Osteoblast (primary cell): ENCODE measurements around the gene PNMA1. TPM values are rescaled to one million over a fixed set of nuclear protein-coding genes. Genes with fewer than 3 reads are reported as not detected.
"Not testable (repeated sequence)": the region's sequence is repeated elsewhere in the genome, so short reads cannot be mapped to it uniquely, and the experiment has no call there.

Experiments
- DNase-seq: peaks from one replicate; pipeline ENCODE4 v3.0.0; 2011; ENCODE audit warnings: low spot score, mixed read lengths; ENCODE audit not compliant: insufficient read length; ENCODE audit errors: missing footprints
- H2AFZ ChIP-seq: 2 replicates; pipeline ENCODE4 v1.6.0; 2011; ENCODE audit warnings: mild to moderate bottlenecking, low read length
- H3K27ac ChIP-seq: 2 replicates; pipeline ENCODE4 v1.5.1; 2011; ENCODE audit warnings: mild to moderate bottlenecking, low read depth, low read length, moderate library complexity
- H3K27me3 ChIP-seq: 2 replicates; pipeline ENCODE4 v1.6.0; 2012; ENCODE audit warnings: mild to moderate bottlenecking, control low read depth, inconsistent platforms, low read length, moderate library complexity; ENCODE audit not compliant: insufficient read depth
- H3K36me3 ChIP-seq: 2 replicates; pipeline ENCODE4 v1.5.1; 2011; ENCODE audit warnings: mild to moderate bottlenecking, low read length, control low read depth, moderate library complexity; ENCODE audit not compliant: insufficient read depth
- H3K4me1 ChIP-seq: 2 replicates; pipeline ENCODE4 v1.5.1; 2011; ENCODE audit warnings: mild to moderate bottlenecking, low read length, control low read depth, moderate library complexity; ENCODE audit not compliant: insufficient read depth
- H3K4me2 ChIP-seq: 2 replicates; pipeline ENCODE4 v1.6.0; 2011; ENCODE audit warnings: mild to moderate bottlenecking, low read length; ENCODE audit not compliant: insufficient read depth
- H3K4me3 ChIP-seq: fragments of 200-600 bp; sonication (generic); 3 replicates; pipeline ENCODE4 v1.5.1; 2012; ENCODE audit warnings: mild to moderate bottlenecking, low read length, inconsistent platforms; ENCODE audit not compliant: insufficient read depth
- H3K79me2 ChIP-seq: 2 replicates; pipeline ENCODE4 v1.6.0; 2012; ENCODE audit warnings: mild to moderate bottlenecking, low read length, control low read depth, inconsistent platforms; ENCODE audit not compliant: insufficient read depth
- H3K9me3 ChIP-seq: 2 replicates; pipeline ENCODE4 v1.5.1; 2011; ENCODE audit warnings: low read depth, low read length, control low read depth
- H4K20me1 ChIP-seq: 2 replicates; pipeline ENCODE4 v1.6.0; 2012; ENCODE audit warnings: mild to moderate bottlenecking, low read length, control low read depth; ENCODE audit not compliant: insufficient read depth
- CTCF ChIP-seq: IDR thresholded peaks from 2 replicates; pipeline ENCODE4 v1.5.1; 2011; ENCODE audit warnings: mild to moderate bottlenecking, low read depth, low read length, moderate library complexity; ENCODE audit errors: extremely low read depth
- total RNA-seq: library from RNA; depleted of rRNA; stranded (reverse); fragments of >200 nt; gene quantifications from 2 replicates; pipeline ENCODE4 v1.2.3, GENCODE V29; 2012

PNMA1 gene
- total RNA-seq, 1 donor, result 40.2 TPM

- Histone ChIP-seq H3K27me3 (no peaks in the 10 kb centered on the region), H3K36me3 (no peaks in the 10 kb centered on the region), H3K4me2 (no peak overlapping the region), H3K4me1 (peaks cover 22% of the 10 kb centered on the region), H3K9me3 (no peaks in the 10 kb centered on the region), H3K27ac (no peak overlapping the region), H3K4me3 (no peak overlapping the region), H3K79me2 (peaks cover 39% of the 10 kb centered on the region), H2AFZ (no peak overlapping the region), H4K20me1 (peaks cover 19% of the 10 kb centered on the region)
- no peak for TF ChIP-seq CTCF
- no peak for DNase-seq
These were observed 4.2 kb downstream of the PNMA1 start for GRCh38 chr14:73709904-73710469.

GRCh38 chr14:73708076-73708475 lies 6.1 kb downstream of the PNMA1 start:
- peaks cover 15% of the 10 kb centered on the region for H3K4me1 ChIP-seq
- H3K4me2 ChIP-seq, H3K27ac ChIP-seq, H2AFZ ChIP-seq, H3K9me3 ChIP-seq, H3K27me3 ChIP-seq, H3K36me3 ChIP-seq, H3K4me3 ChIP-seq, DNase-seq: not testable (repeated sequence)
- H4K20me1 ChIP-seq, result peaks cover 15% of the 10 kb centered on the region
- H3K79me2 ChIP-seq, result peaks cover 30% of the 10 kb centered on the region

DNA sequence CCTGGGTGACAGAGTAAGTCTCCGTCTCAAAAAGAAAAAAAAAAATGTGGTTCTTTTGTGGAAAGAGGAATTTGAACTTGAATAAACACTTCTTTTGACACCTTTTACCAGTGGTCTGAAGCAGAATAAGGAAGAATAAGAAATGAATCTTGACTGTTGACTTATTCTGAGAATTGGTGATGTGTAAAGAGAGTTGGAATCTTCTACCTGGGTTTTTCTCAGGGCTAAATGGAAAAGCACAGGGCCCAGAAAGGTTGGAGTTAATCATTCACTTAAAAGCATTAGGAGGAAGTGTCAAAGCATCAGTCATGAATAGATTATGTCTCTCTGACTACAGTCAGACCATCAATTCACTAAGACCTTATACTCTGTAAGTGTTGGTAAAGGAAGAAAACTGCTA lies 13.9 kb downstream of the PNMA1 start:
- Histone ChIP-seq H3K79me2 (no peaks in the 10 kb centered on the region), H3K4me2 (no peak overlapping the region), H3K27ac (no peak overlapping the region), H3K4me3 (no peak overlapping the region), H3K9me3 (no peaks in the 10 kb centered on the region), H3K4me1 (peaks cover 25% of the 10 kb centered on the region), H2AFZ (no peak overlapping the region), H3K36me3 (peaks cover 8% of the 10 kb centered on the region), H3K27me3 (no peaks in the 10 kb centered on the region), H4K20me1 (no peaks in the 10 kb centered on the region)
- no peak for DNase-seq
- TF ChIP-seq CTCF, result no peak

GRCh38 chr14:73696466-73697400 lies 17.5 kb downstream of the PNMA1 start:
- no peaks in the 10 kb centered on the region for H3K27me3 ChIP-seq
- peak overlapping the region; percentile 49 for H3K4me2 ChIP-seq
- no peak for TF ChIP-seq CTCF
- no peaks in the 10 kb centered on the region for H3K79me2 ChIP-seq
- H4K20me1 ChIP-seq, result no peaks in the 10 kb centered on the region
- peaks cover 11% of the 10 kb centered on the region for H3K36me3 ChIP-seq
- H3K27ac ChIP-seq, result peak overlapping the region; percentile 75
- H2AFZ ChIP-seq, result peak overlapping the region; percentile 6
- H3K9me3 ChIP-seq, result no peaks in the 10 kb centered on the region
- H3K4me3 ChIP-seq, result no peak overlapping the region
- peak; percentile 80 for DNase-seq
- H3K4me1 ChIP-seq, result peaks cover 25% of the 10 kb centered on the region
